Choroid plexus epithelial cell (primary cell): Measurements from ENCODE around the gene MIPOL1.
"Not testable (repeated sequence)": the region's sequence is repeated elsewhere in the genome, so short reads cannot be mapped to it uniquely, and the experiment has no call there.

Experiments
- DNase-seq: peaks from one replicate; pipeline ENCODE4 v3.0.0-alpha.2; 2010; ENCODE audit warnings: low read depth
- H3K4me3 ChIP-seq: 2 replicates; pipeline ENCODE4 v1.5.1; 2011; ENCODE audit warnings: low read depth, mild to moderate bottlenecking, control low read depth, low read length, moderate library complexity
- TF ChIP-seq, protein P1 (sequence below): conservative IDR thresholded peaks from 2 replicates; pipeline ENCODE4 v1.5.1; 2011; ENCODE audit warnings: low read depth, mild to moderate bottlenecking, control low read depth, inconsistent platforms, low read length, moderate library complexity

Gene MIPOL1

DNA sequence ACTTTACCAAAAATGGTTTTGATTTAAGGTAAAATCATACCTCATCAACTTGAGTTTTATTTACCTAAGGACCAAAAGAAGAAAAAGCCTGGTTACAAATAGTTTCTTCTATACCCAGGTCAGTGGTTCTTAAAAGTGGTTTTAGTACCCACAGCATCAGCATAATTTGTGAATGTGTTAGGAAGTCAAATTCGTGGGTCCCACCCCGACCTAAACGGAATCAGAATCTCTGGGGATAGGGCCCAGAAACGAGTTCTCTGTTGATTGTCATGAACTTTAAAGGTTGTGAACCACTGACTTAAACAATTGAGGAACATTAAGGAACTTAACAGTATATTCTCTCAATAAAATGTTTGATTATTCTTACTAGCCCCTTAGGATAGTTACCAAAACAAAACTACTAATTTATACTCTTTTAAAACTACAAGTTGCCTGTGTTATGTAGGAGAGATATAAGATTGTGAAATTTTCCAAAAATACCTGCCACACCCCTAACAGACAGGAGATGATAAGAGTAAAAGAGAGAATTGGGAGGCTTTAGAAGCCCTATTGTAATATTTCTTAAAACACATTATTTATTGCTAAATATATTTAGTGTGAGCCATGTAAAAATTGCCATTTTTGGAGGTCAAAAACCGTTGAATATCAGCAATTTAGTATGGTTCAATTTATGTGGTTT lies 24.7 kb upstream of the MIPOL1 start:
- H3K4me3 ChIP-seq = peak overlapping the region; percentile 67
- DNase-seq = no peak
- TF ChIP-seq, protein P1, sequence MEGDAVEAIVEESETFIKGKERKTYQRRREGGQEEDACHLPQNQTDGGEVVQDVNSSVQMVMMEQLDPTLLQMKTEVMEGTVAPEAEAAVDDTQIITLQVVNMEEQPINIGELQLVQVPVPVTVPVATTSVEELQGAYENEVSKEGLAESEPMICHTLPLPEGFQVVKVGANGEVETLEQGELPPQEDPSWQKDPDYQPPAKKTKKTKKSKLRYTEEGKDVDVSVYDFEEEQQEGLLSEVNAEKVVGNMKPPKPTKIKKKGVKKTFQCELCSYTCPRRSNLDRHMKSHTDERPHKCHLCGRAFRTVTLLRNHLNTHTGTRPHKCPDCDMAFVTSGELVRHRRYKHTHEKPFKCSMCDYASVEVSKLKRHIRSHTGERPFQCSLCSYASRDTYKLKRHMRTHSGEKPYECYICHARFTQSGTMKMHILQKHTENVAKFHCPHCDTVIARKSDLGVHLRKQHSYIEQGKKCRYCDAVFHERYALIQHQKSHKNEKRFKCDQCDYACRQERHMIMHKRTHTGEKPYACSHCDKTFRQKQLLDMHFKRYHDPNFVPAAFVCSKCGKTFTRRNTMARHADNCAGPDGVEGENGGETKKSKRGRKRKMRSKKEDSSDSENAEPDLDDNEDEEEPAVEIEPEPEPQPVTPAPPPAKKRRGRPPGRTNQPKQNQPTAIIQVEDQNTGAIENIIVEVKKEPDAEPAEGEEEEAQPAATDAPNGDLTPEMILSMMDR = no peak

DNA sequence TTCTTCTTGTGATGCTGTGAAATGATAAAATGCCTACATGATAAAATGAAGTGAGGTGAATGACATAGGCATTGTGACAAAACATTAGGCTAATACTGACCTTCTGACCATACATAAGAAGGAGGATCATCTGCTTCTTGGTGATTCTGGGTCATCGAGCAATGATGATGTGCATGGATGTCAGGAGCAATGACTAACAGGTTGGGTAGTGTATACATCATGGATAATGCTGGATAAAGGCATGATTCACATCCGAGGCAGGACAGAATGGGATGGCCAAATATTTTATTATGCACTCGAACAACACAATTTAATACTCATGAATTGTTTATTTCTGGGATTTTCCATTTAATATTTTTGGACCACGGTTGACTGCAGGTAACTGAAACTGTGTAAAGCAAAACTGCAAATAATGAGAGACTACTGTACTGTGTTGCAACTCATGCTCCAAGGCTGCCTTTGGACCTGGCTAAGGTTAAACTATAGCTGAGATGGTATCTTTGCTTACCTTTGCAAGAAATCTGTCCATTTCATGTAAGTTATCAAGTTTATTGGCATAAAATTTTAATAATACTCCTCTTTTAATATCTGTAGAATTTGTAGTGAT lies 17.7 kb upstream of the MIPOL1 start:
- TF ChIP-seq, protein P1 = no peak
- no peak for DNase-seq
- H3K4me3 ChIP-seq = no peak overlapping the region

DNA sequence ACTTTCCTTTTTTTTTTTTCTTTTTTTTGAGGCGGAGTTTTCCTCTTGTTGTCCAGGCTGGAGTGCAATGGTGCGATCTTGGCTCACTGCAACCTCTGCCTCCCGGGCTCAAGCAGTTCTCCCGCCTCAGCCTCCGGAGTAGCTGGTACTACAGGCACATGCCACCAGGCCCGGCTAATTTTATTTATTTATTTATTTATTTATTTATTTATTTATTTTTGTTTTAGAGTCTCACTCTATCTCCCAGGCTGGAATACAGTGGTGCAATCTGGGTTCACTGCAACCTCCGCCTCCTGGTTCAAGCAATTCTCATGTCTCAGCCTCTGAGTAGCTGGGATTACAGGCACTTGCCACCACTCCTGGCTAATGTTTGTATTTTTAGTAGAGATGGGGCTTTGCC lies 16.9 kb upstream of the MIPOL1 start:
- H3K4me3 ChIP-seq, DNase-seq: not testable (repeated sequence)

DNA sequence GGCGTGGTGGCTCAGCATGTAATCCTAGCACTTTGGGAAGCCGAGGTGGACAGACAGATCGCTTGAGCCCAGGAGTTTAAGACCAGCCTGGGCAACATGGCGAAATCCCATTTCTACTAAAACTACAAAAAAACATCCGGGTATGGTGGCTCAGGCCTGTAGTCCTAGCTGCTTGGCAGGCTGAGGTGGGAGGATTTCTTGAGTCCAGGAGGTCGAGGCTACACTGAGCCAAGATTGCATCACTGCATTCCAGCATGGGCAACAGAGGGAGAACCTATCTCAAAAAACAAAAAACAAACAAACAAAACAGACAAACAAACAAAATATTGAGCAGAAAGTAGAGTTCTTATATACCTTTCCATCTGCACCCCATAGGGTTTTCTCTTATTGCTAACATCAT lies 16.3 kb upstream of the MIPOL1 start:
- H3K4me3 ChIP-seq = no peak overlapping the region
- TF ChIP-seq, protein P1 = no peak
- no peak for DNase-seq

DNA sequence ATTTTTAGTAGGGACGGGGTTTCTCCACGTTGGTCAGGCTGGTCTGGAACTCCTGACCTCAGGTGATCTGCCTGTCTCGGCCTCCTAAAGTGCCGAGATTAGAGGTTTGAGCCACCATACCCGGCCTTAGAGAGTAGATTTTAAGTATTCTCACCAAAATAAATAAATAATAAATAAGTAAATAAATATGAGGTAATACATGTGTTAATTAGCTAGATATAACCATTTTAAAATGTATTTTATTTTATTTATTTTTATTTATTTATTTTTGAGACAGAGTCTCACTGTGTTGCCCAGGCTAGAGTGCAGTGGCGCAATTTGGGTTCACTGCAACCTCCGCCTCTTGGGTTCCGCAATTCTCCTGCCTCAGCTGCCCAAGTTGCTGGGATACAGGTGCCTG lies 13.2 kb upstream of the MIPOL1 start:
- DNase-seq, H3K4me3 ChIP-seq: not testable (repeated sequence)

DNA sequence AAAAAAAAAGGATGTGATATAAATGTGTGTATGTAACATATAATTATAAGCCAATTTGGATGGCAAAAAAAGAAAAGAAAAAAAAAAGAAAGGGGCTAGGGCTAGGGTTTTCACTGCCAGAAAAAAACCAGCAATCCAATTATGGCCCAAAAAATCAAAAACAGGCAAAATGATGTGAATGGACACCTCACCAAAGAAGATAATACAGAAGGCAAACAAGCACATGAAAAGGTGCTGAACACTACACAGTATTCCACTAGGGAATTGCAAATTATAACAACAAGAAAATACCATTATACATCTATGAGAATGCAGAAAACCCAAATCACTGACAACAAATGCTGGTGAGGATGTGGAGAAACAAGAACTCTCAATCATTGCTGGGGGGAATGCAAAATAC lies 12.1 kb upstream of the MIPOL1 start:
- H3K4me3 ChIP-seq = no peak overlapping the region
- DNase-seq = no peak
- TF ChIP-seq, protein P1 = no peak

DNA sequence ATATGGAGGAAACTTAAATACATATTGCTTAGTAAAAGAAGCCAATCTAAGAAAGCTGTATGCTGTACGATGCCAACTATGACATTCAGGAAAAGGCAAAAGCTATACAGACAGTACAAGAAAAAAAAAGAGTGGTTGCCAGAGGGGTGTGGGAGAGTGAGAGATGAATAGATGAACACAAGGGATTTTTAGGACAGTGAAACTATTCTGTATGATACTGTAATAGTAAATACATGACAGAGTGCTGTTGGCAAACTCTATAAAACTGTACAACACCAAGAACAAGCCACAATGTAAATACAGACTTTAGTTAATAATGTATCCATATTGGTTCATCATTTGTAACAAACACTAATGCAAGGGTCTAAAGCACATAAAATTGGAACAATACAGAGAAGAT lies 10.9 kb upstream of the MIPOL1 start:
- no peak overlapping the region for H3K4me3 ChIP-seq
- TF ChIP-seq, protein P1 = no peak
- no peak for DNase-seq

DNA sequence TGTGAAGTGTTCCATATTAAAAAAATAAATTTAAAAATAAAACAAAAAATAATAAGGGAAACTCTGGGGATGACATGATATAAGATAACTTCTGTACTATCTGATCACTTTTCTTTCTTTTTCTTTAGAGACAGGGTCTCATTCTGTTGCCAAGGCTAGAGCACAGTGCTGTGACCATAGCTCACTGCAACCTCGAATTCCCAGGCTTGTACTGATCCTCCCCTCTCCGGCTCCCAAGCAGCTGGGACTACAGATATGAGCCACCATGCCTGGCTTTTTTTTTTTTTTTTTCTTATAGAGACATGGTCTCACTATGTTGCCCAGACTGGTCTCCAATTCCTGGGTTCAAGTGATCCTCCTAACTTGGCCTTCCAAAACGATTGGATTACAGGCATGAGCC lies 10.4 kb upstream of the MIPOL1 start:
- no peak overlapping the region for H3K4me3 ChIP-seq
- TF ChIP-seq, protein P1 = no peak
- no peak for DNase-seq

DNA sequence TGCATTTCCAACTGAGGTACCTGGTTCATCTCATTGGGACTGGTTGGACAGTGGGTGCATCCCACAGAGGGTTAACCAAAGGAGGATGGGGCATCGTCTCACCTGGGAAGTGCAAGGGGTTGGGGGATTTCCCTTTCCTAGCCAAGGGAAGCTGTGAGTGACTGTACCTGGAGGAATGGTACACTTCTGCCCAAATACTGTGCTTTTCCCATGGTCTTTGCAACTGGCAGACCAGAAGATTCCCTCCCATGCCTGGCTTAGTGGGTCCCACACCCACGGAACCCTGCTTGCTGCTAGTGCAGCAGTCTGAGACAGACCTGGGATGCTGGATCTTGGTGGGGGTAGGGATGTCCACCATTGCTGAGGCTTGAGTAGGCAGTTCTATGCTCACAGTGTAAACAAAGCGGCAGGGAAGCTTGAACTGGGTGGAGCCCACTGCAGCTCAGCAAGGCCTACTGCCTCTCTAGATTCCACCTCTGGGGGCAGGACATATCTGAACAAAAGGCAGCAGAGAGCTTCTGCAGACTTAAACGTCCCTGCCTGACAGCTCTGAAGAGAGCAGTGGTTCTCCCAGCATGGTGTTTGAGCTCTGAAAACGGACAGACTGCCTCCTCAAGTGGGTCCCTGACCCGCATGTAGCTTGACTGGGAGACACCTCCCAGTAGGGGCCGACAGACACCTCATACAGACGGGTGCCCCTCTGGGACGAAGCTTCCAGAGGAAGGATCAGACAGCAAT lies 9.7 kb upstream of the MIPOL1 start:
- DNase-seq, H3K4me3 ChIP-seq: not testable (repeated sequence)

DNA sequence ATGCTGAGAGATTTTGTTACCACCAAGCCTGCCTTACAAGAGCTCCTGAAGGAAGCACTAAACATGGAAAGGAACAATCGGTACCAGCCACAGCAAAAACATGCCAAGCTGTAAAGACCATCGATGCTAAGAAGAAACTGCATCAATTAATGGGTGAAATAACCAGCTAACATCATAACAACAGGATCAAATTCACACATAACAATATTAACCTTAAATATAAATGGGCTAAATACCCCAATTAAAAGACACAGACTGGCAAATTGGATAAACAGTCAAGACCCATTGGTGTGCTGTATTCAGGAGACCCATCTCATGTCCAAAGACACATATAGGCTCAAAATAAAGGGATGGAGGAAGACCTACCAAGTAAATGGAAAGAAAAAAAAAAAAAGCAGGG lies 8.0 kb upstream of the MIPOL1 start:
- not testable (repeated sequence) for DNase-seq, H3K4me3 ChIP-seq
